Natural killer cell (primary cell): ENCODE measurements around the gene MED16. TPM values are rescaled to one million over a fixed set of nuclear protein-coding genes. Genes with fewer than 3 reads are reported as not detected.
A peak's percentile ranks its signal among the peaks of the same experiment; 100 is the strongest.
"Not testable (repeated sequence)": the region's sequence is repeated elsewhere in the genome, so short reads cannot be mapped to it uniquely, and the experiment has no call there.

Experiments
- ATAC-seq, 3 donors: fragments of 150-1000 bp in 2 of 3; fragments of 200-7000 bp in 1 of 3; cut with Tn5 transposase; 1 replicate in 1 of 3; 2 replicates in 2 of 3; pipeline ENCODE4 v1.10.0; 2021; ENCODE audit warnings: mild to moderate bottlenecking in 2 of 3, moderate library complexity in 2 of 3
- DNase-seq, 2 donors: peaks; one replicate each; pipeline versions ENCODE4 v3.0.0 to v3.0.0-alpha.2; 2013 to 2021; ENCODE audit warnings: mixed read lengths in 1 of 2
- H3K27ac ChIP-seq: one replicate; pipeline ENCODE4 v1.5.1; 2013; ENCODE audit warnings: mild to moderate bottlenecking, low read length
- H3K27me3 ChIP-seq: one replicate; pipeline ENCODE4 v1.6.1; 2013; ENCODE audit warnings: low read length; ENCODE audit not compliant: control insufficient read depth, insufficient read depth
- H3K36me3 ChIP-seq: one replicate; pipeline ENCODE4 v1.6.1; 2013; ENCODE audit warnings: low read length; ENCODE audit not compliant: control insufficient read depth, insufficient read depth
- H3K4me1 ChIP-seq: one replicate; pipeline ENCODE4 v1.6.1; 2013; ENCODE audit warnings: low read length; ENCODE audit not compliant: control insufficient read depth, insufficient read depth
- H3K4me3 ChIP-seq: one replicate; pipeline ENCODE4 v1.5.1; 2013; ENCODE audit warnings: low read length
- H3K9me3 ChIP-seq: one replicate; pipeline ENCODE4 v1.6.1; 2013; ENCODE audit warnings: low read length; ENCODE audit not compliant: control insufficient read depth, insufficient read depth
- H3K27ac Mint-ChIP-seq, 2 donors: one replicate each; pipeline ENCODE4 v1.8.0; 2022; ENCODE audit warnings: mild to moderate bottlenecking in 2 of 2, mixed read lengths in 2 of 2, moderate library complexity in 1 of 2
- H3K27me3 Mint-ChIP-seq, 2 donors: one replicate each; pipeline ENCODE4 v1.8.0; 2022; ENCODE audit warnings: low read depth in 2 of 2, mixed read lengths in 2 of 2
- H3K36me3 Mint-ChIP-seq: one replicate; pipeline ENCODE4 v1.8.0; 2022; ENCODE audit warnings: mixed read lengths
- H3K4me1 Mint-ChIP-seq, 2 donors: one replicate each; pipeline ENCODE4 v1.8.0; 2022; ENCODE audit warnings: mixed read lengths in 2 of 2
- H3K4me3 Mint-ChIP-seq: one replicate; pipeline ENCODE4 v1.8.0; 2022; ENCODE audit warnings: mild to moderate bottlenecking, moderate library complexity, mixed read lengths
- H3K9me3 Mint-ChIP-seq, 2 donors: one replicate each; pipeline ENCODE4 v1.8.0; 2022; ENCODE audit warnings: mixed read lengths in 2 of 2
- CTCF ChIP-seq: fragments of 200-600 bp; IDR thresholded peaks from one replicate; pipeline ENCODE4 v1.8.0; 2022; ENCODE audit warnings: antibody characterized with exemption
- WGBS: methylation state at CpG from one replicate; pipeline ENCODE4 v1.1.7; 2013; ENCODE audit warnings: missing lambda C conversion rate; ENCODE audit not compliant: insufficient coverage; 5-methylcytosine and 5-hydroxymethylcytosine counted together
- intact Hi-C: fragments of 100-400 bp; cut with micrococcal nuclease; formaldehyde crosslinking; loops from one replicate; pipeline ENCODE4 v1.14.2; 2022
- total RNA-seq, 4 donors: library from RNA; stranded (reverse); fragments of 120-200 nt in 1 of 4; gene quantifications; one replicate each; pipeline versions ENCODE4 v1.2.3 to v1.2.4, GENCODE V29; 2013 to 2022

Gene MED16
- total RNA-seq, 3 donors from 2014 or later (not counting 1 experiment from before 2014, with no cell fraction given), result 44.2 to 50.1 (median 44.7) TPM

- DNase-seq, result no peak
- Mint-ChIP-seq H3K27ac (no peak overlapping the region), H3K4me3 (no peak overlapping the region), H3K27me3 (no peaks in the 10 kb centered on the region), H3K9me3 (no peaks in the 10 kb centered on the region), H3K36me3 (no peaks in the 10 kb centered on the region), H3K4me1 (peaks cover 9 to 26% of the 10 kb centered on the region in 2 donors)
- no peak for TF ChIP-seq CTCF
- intact Hi-C loops, result no loop called here
- Histone ChIP-seq H3K36me3 (peaks cover 28% of the 10 kb centered on the region), H3K4me1 (peaks cover 21% of the 10 kb centered on the region), H3K4me3 (no peak overlapping the region), H3K27me3 (no peaks in the 10 kb centered on the region), H3K9me3 (no peaks in the 10 kb centered on the region), H3K27ac (no peak overlapping the region)
- no peak for ATAC-seq
- 94% methylated on average over 11 of the region's 11 CpGs for WGBS
Observed at GRCh38 chr19:896999-897398, 4.0 kb upstream of the MED16 start.

GRCh38 chr19:896434-896833, 3.4 kb upstream of the MED16 start:
- no peak for TF ChIP-seq CTCF
- WGBS, result 93% methylated on average over 10 of the region's 10 CpGs
- no peaks in the 10 kb centered on the region for H3K27me3 ChIP-seq
- no peak overlapping the region for H3K27ac ChIP-seq
- Mint-ChIP-seq H3K27me3 (no peaks in the 10 kb centered on the region), H3K4me3 (no peak overlapping the region), H3K36me3 (no peaks in the 10 kb centered on the region), H3K27ac (peak overlapping the region in 1 of 2 donors; percentile 42), H3K4me1 (peaks cover 9 to 27% of the 10 kb centered on the region in 2 donors), H3K9me3 (no peaks in the 10 kb centered on the region)
- H3K4me3 ChIP-seq, result no peak overlapping the region
- intact Hi-C loops, result no loop called here
- H3K36me3 ChIP-seq, result peaks cover 23% of the 10 kb centered on the region
- no peaks in the 10 kb centered on the region for H3K9me3 ChIP-seq
- peaks cover 23% of the 10 kb centered on the region for H3K4me1 ChIP-seq
- ATAC-seq (no peak), DNase-seq (no peak)

- no peaks in the 10 kb centered on the region for H3K9me3 ChIP-seq
- H3K4me1 Mint-ChIP-seq, result peaks cover 9 to 30% of the 10 kb centered on the region in 2 donors
Observed at GRCh38 chr19:892243-892893, 619 bp downstream of the MED16 start.

GRCh38 chr19:891421-892200, 1.4 kb downstream of the MED16 start:
- H3K36me3 ChIP-seq, result peaks cover 18% of the 10 kb centered on the region
- H3K27ac ChIP-seq, result peak overlapping the region; percentile 98
- intact Hi-C loops, result not testable (repeated sequence)

More at GRCh38 chr19:892243-892893, 619 bp downstream of the MED16 start:
- no peaks in the 10 kb centered on the region for H3K27me3 Mint-ChIP-seq
- H3K36me3 Mint-ChIP-seq, result no peaks in the 10 kb centered on the region
- H3K4me1 ChIP-seq, result peaks cover 46% of the 10 kb centered on the region
- H3K27ac ChIP-seq, result peak overlapping the region; percentile 98
- no peaks in the 10 kb centered on the region for H3K27me3 ChIP-seq
- no peak for ATAC-seq
- peak overlapping the region; percentile 61 for H3K4me3 ChIP-seq
- peak overlapping the region; percentile 99 for H3K27ac Mint-ChIP-seq
- WGBS, result 4% methylated on average over 26 of the region's 27 CpGs
- peak in 1 of 2 donors; percentile 26 for DNase-seq
- no peaks in the 10 kb centered on the region for H3K9me3 Mint-ChIP-seq
- peak overlapping the region; percentile 86 for H3K4me3 Mint-ChIP-seq
- peaks cover 20% of the 10 kb centered on the region for H3K36me3 ChIP-seq
- intact Hi-C loops, result no loop called here
- TF ChIP-seq CTCF, result no peak

More at GRCh38 chr19:891421-892200, 1.4 kb downstream of the MED16 start:
- 84% methylated on average over 50 of the region's 50 CpGs for WGBS
- not testable (repeated sequence) for H3K4me3 ChIP-seq, H3K27me3 ChIP-seq, H3K9me3 ChIP-seq, DNase-seq, H3K27me3 Mint-ChIP-seq, H3K36me3 Mint-ChIP-seq, ATAC-seq, H3K9me3 Mint-ChIP-seq
- peak overlapping the region; percentile 86 for H3K4me3 Mint-ChIP-seq
- H3K4me1 ChIP-seq, result peaks cover 53% of the 10 kb centered on the region
- H3K27ac Mint-ChIP-seq, result peak overlapping the region; percentile 99
- H3K4me1 Mint-ChIP-seq, result peaks cover 9 to 30% of the 10 kb centered on the region in 2 donors
